Aorta (tissue), 5 donors: ENCODE results near the gene SGF29. TPM values are rescaled to one million over a fixed set of nuclear protein-coding genes. Genes with fewer than 3 reads are reported as not detected.
"Not testable (repeated sequence)": the region's sequence is repeated elsewhere in the genome, so short reads cannot be mapped to it uniquely, and the experiment has no call there.

Experiments
- ATAC-seq: fragments of 200-7000 bp; cut with Tn5 transposase; one replicate; pipeline ENCODE4 v1.9.1; 2022; ENCODE audit warnings: moderate library complexity; ENCODE audit not compliant: low FRiP score
- DNase-seq, 2 donors: peaks; one replicate each; pipeline ENCODE4 v3.0.0-alpha.2; 2020
- H3K27ac ChIP-seq, 2 donors: one replicate each; pipeline ENCODE4 v1.5.1; 2013; ENCODE audit warnings: low read length in 2 of 2, mild to moderate bottlenecking in 2 of 2, moderate library complexity in 2 of 2, control low read depth in 1 of 2, inconsistent platforms in 1 of 2, low read depth in 1 of 2
- H3K27me3 ChIP-seq, 2 donors: one replicate each; pipeline ENCODE4 v1.6.1; 2013; ENCODE audit warnings: control low read depth in 1 of 2, low read length in 1 of 2, mild to moderate bottlenecking in 1 of 2, moderate library complexity in 1 of 2; ENCODE audit not compliant: insufficient read depth in 2 of 2, control insufficient read depth in 1 of 2
- H3K36me3 ChIP-seq, 2 donors: one replicate each; pipeline ENCODE4 v1.6.1; 2013; ENCODE audit warnings: control low read depth in 1 of 2, low read length in 1 of 2, mild to moderate bottlenecking in 1 of 2; ENCODE audit not compliant: insufficient read depth in 2 of 2, control insufficient read depth in 1 of 2
- H3K4me1 ChIP-seq, 2 donors: one replicate each; pipeline ENCODE4 v1.6.1; 2013; ENCODE audit warnings: low read length in 2 of 2, control low read depth in 1 of 2, mild to moderate bottlenecking in 1 of 2, moderate library complexity in 1 of 2; ENCODE audit not compliant: insufficient read depth in 2 of 2, control insufficient read depth in 1 of 2
- H3K4me3 ChIP-seq, 2 donors: one replicate each; pipeline ENCODE4 v1.5.1; 2013; ENCODE audit warnings: low read length in 2 of 2, control low read depth in 1 of 2, mild to moderate bottlenecking in 1 of 2
- H3K9me3 ChIP-seq: one replicate; pipeline ENCODE4 v1.6.1; 2013; ENCODE audit warnings: mild to moderate bottlenecking, low read length; ENCODE audit not compliant: control insufficient read depth
- WGBS, 2 donors: extraction: QIAGEN DNeasy Blood & Tissue Kit; methylation state at CpG; one replicate each; pipeline ENCODE4 v1.1.7; 2013; 5-methylcytosine and 5-hydroxymethylcytosine counted together
- intact Hi-C, 2 donors: fragments of 100-400 bp; cut with DNase I; formaldehyde crosslinking; loops; one replicate each; pipeline versions ENCODE4 v1.14.2 to v1.15.0; 2022
- polyA plus RNA-seq, 2 donors: library from polyadenylated mRNA; stranded (reverse); fragments of 200-250 nt; gene quantifications; one replicate each; pipeline ENCODE4 v1.2.3, GENCODE V29; 2013
- total RNA-seq, 2 donors: library from RNA; stranded (reverse); fragmentation: NEBNext Ultra II Directional; extraction: Animal tissue kit (Norgen Biotek cat#: 25700); gene quantifications; one replicate each; pipeline ENCODE4 v1.2.1, GENCODE V29; 2021
- donor health status: healthy with polysubstance abuse.
- donor health status: Bipolar disorder and iron deficiency.
- donor health status: DM: no; HTN: no; CAD: no.
- donor health status: DM: no; HTN: no; CAD: no.
- donor health status: DM: yes; HTN: yes; CAD: no.

The SGF29 gene
- total and polyA plus RNA-seq, 4 donors, result 17.4 to 41.6 (median 20.2) TPM

GRCh38 chr16:28542646-28543045 is 11.1 kb upstream of the SGF29 start:
- intact Hi-C loops, result no loop called here
- no peaks in the 10 kb centered on the region for H3K9me3 ChIP-seq
- H3K4me3 ChIP-seq, result no peak overlapping the region
- no peak overlapping the region for H3K27ac ChIP-seq
- 81 to 86% methylated on average over 7 of the region's 7 CpGs for WGBS, 2 donors
- ATAC-seq, result no peak
- no peaks in the 10 kb centered on the region for H3K27me3 ChIP-seq
- H3K4me1 ChIP-seq, result peaks cover 0 to 1% of the 10 kb centered on the region in 2 donors
- H3K36me3 ChIP-seq, result no peaks in the 10 kb centered on the region
- no peak for DNase-seq

- ATAC-seq (no peak), DNase-seq (peak in 1 of 2 donors; percentile 83)
- intact Hi-C loops, result no loop called here
- 80 to 84% methylated on average over 7 of the region's 7 CpGs for WGBS, 2 donors
- no peaks in the 10 kb centered on the region for H3K9me3 ChIP-seq
- no peak overlapping the region for H3K27ac ChIP-seq
- H3K4me1 ChIP-seq, result no peaks in the 10 kb centered on the region
- no peaks in the 10 kb centered on the region for H3K27me3 ChIP-seq
- H3K36me3 ChIP-seq, result no peaks in the 10 kb centered on the region
- no peak overlapping the region for H3K4me3 ChIP-seq
These were observed 10.6 kb upstream of the SGF29 start for GRCh38 chr16:28543072-28543471.

GRCh38 chr16:28544998-28545397 is 8.7 kb upstream of the SGF29 start:
- DNase-seq (no peak), ATAC-seq (no peak)
- Histone ChIP-seq H3K36me3 (no peaks in the 10 kb centered on the region), H3K9me3 (no peaks in the 10 kb centered on the region), H3K4me1 (no peaks in the 10 kb centered on the region), H3K27me3 (no peaks in the 10 kb centered on the region), H3K4me3 (no peak overlapping the region), H3K27ac (no peak overlapping the region)
- intact Hi-C loops, result no loop called here
- 80 to 81% methylated on average over 3 of the region's 3 CpGs for WGBS, 2 donors

- H3K4me3 ChIP-seq, ATAC-seq, H3K4me1 ChIP-seq, DNase-seq, H3K9me3 ChIP-seq, H3K27ac ChIP-seq, H3K36me3 ChIP-seq, intact Hi-C loops, H3K27me3 ChIP-seq: not testable (repeated sequence)
- 90 to 95% methylated on average over 7 of the region's 7 CpGs for WGBS, 2 donors
These were observed 7.8 kb upstream of the SGF29 start for GRCh38 chr16:28545964-28546363.

- Histone ChIP-seq H3K4me1 (no peaks in the 10 kb centered on the region), H3K27ac (no peak overlapping the region), H3K4me3 (no peak overlapping the region), H3K27me3 (no peaks in the 10 kb centered on the region), H3K9me3 (no peaks in the 10 kb centered on the region), H3K36me3 (no peaks in the 10 kb centered on the region)
- DNase-seq (no peak), ATAC-seq (no peak)
- 77 to 85% methylated on average over 7 of the region's 7 CpGs for WGBS, 2 donors
- intact Hi-C loops, result no loop called here
These were observed 7.1 kb upstream of the SGF29 start for GRCh38 chr16:28546626-28547025.

- no peak for ATAC-seq
- no peaks in the 10 kb centered on the region for H3K36me3 ChIP-seq
- intact Hi-C loops, result no loop called here
- H3K27me3 ChIP-seq, result no peaks in the 10 kb centered on the region
- no peaks in the 10 kb centered on the region for H3K4me1 ChIP-seq
- no peak overlapping the region for H3K27ac ChIP-seq
- no peaks in the 10 kb centered on the region for H3K9me3 ChIP-seq
- WGBS, 2 donors, result 73 to 81% methylated on average over 14 of the region's 14 CpGs
- H3K4me3 ChIP-seq, result no peak overlapping the region
- no peak for DNase-seq
These were observed 5.4 kb upstream of the SGF29 start for GRCh38 chr16:28548306-28548802.

GRCh38 chr16:28549301-28549899 is 4.3 kb upstream of the SGF29 start:
- no peak overlapping the region for H3K4me3 ChIP-seq
- no peaks in the 10 kb centered on the region for H3K9me3 ChIP-seq
- DNase-seq, result no peak
- no peak for ATAC-seq
- intact Hi-C loops, result no loop called here
- WGBS, 2 donors, result 45 to 53% methylated on average over 11 of the region's 11 CpGs
- no peaks in the 10 kb centered on the region for H3K4me1 ChIP-seq
- no peaks in the 10 kb centered on the region for H3K36me3 ChIP-seq
- H3K27ac ChIP-seq, result no peak overlapping the region
- H3K27me3 ChIP-seq, result no peaks in the 10 kb centered on the region

GRCh38 chr16:28554634-28555423 is 1.1 kb downstream of the SGF29 start:
- Histone ChIP-seq H3K36me3 (no peaks in the 10 kb centered on the region), H3K4me1 (peaks cover 0 to 3% of the 10 kb centered on the region in 2 donors), H3K27me3 (no peaks in the 10 kb centered on the region), H3K9me3 (no peaks in the 10 kb centered on the region), H3K27ac (no peak overlapping the region), H3K4me3 (peak overlapping the region; percentile 37 to 54)
- no peak for DNase-seq
- ATAC-seq, result no peak
- intact Hi-C loops, result loop anchor here (5.0 kb wide), 1 partner anchor 63 kb away; the partner anchor contains the start of genes APOBR (in 2 of the 2) and CLN3 (in 2 of the 2)
- WGBS, 2 donors, result 82 to 83% methylated on average over 15 of the region's 15 CpGs

GRCh38 chr16:28555561-28555960 is 1.8 kb downstream of the SGF29 start:
- DNase-seq, result no peak
- Histone ChIP-seq H3K27me3 (no peaks in the 10 kb centered on the region), H3K36me3 (no peaks in the 10 kb centered on the region), H3K4me3 (no peak overlapping the region), H3K27ac (no peak overlapping the region), H3K4me1 (peaks cover 0 to 3% of the 10 kb centered on the region in 2 donors), H3K9me3 (no peaks in the 10 kb centered on the region)
- WGBS, 2 donors, result 89 to 91% methylated on average over 2 of the region's 2 CpGs
- ATAC-seq, result no peak
- intact Hi-C loops, result no loop called here
